ENCODE data around the gene ZNF705A. TPM values are rescaled to one million over a fixed set of nuclear protein-coding genes. Genes with fewer than 3 reads are reported as not detected.
"Not testable (repeated sequence)": the region's sequence is repeated elsewhere in the genome, so short reads cannot be mapped to it uniquely, and the experiment has no call there.

ZNF705A gene
- total and polyA plus RNA-seq, 10 of the 15 experiments (the other 5 are each of a cell fraction or from before 2014, with no cell fraction given): 0.04 TPM; not detected in 9

GRCh38 chr12:8223646-8224045 lies 66.8 kb downstream of the ZNF705A start:
- SMC1A ChIA-PET (ENCODE audit: uncharacterized antibody, unreplicated experiment); H3K4me1 ChIP-seq (ENCODE audit: control insufficient read depth, insufficient read depth, low read length); DNase-seq (ENCODE audit: low read depth, low spot score); H4K20me1 ChIP-seq (ENCODE audit: control insufficient read depth, insufficient read depth); in situ Hi-C loops (cut with MboI); intact Hi-C loops (cut with micrococcal nuclease; ENCODE audit: unreplicated experiment); RAD21 ChIA-PET (ENCODE audit: unreplicated experiment); H3K9ac ChIP-seq (ENCODE audit: control insufficient read depth, insufficient read depth, low read length); H3K27me3 ChIP-seq (replicated peaks in 1 of 2; ENCODE audit: control insufficient read depth in 2 of 2, insufficient read depth in 2 of 2, low read length in 1 of 2); H3K4me2 ChIP-seq (ENCODE audit: control insufficient read depth, insufficient read depth); POLR2A ChIA-PET; H3K27ac ChIP-seq (ENCODE audit: control insufficient read depth, insufficient read depth); H3K4me3 ChIP-seq; FAIRE-seq; H3K79me2 ChIP-seq (ENCODE audit: control insufficient read depth, insufficient read depth, low read length); CTCF ChIA-PET; H2AFZ ChIP-seq (ENCODE audit: control insufficient read depth, low read depth, low read length); BruUV-seq (replicated peaks); ATAC-seq; H3K36me3 ChIP-seq (ENCODE audit: control insufficient read depth in 2 of 2, insufficient read depth in 2 of 2, low read length in 1 of 2); H3K9me3 ChIP-seq (replicated peaks; ENCODE audit: control insufficient read depth, insufficient read depth, low read length): not testable (repeated sequence)
- WGBS (ENCODE audit: insufficient coverage, insufficient replicate concordance, low lambda C conversion rate, missing lambda C conversion rate): 47% methylated on average over 13 of the region's 13 CpGs

GRCh38 chr12:8224782-8225181 lies 68.0 kb downstream of the ZNF705A start:
- POLR2A ChIA-PET; DNase-seq (ENCODE audit: low read depth, low spot score); H3K9me3 ChIP-seq (replicated peaks; ENCODE audit: control insufficient read depth, insufficient read depth, low read length); H3K27ac ChIP-seq (ENCODE audit: control insufficient read depth, insufficient read depth); in situ Hi-C loops (cut with MboI); H3K79me2 ChIP-seq (ENCODE audit: control insufficient read depth, insufficient read depth, low read length); FAIRE-seq; H3K36me3 ChIP-seq (ENCODE audit: control insufficient read depth in 2 of 2, insufficient read depth in 2 of 2, low read length in 1 of 2); H2AFZ ChIP-seq (ENCODE audit: control insufficient read depth, low read depth, low read length); H3K4me2 ChIP-seq (ENCODE audit: control insufficient read depth, insufficient read depth); RAD21 ChIA-PET (ENCODE audit: unreplicated experiment); H3K4me3 ChIP-seq; SMC1A ChIA-PET (ENCODE audit: uncharacterized antibody, unreplicated experiment); ATAC-seq; CTCF ChIA-PET; H3K9ac ChIP-seq (ENCODE audit: control insufficient read depth, insufficient read depth, low read length); H3K4me1 ChIP-seq (ENCODE audit: control insufficient read depth, insufficient read depth, low read length); BruUV-seq (replicated peaks); H4K20me1 ChIP-seq (ENCODE audit: control insufficient read depth, insufficient read depth); intact Hi-C loops (cut with micrococcal nuclease; ENCODE audit: unreplicated experiment); H3K27me3 ChIP-seq (replicated peaks in 1 of 2; ENCODE audit: control insufficient read depth in 2 of 2, insufficient read depth in 2 of 2, low read length in 1 of 2): not testable (repeated sequence)
- 42% methylated on average over 10 of the region's 11 CpGs for WGBS (ENCODE audit: insufficient coverage, insufficient replicate concordance, low lambda C conversion rate, missing lambda C conversion rate)

Data from GM12878 (cell line).